ENCODE results near the gene ITGA11. TPM values are rescaled to one million over a fixed set of nuclear protein-coding genes. Genes with fewer than 3 reads are reported as not detected.
A peak's percentile ranks its signal among the peaks of the same experiment; 100 is the strongest.

ITGA11 gene
- total and polyA plus RNA-seq, 2 donors from 2014 or later = 3.4 to 11.1 TPM

DNA sequence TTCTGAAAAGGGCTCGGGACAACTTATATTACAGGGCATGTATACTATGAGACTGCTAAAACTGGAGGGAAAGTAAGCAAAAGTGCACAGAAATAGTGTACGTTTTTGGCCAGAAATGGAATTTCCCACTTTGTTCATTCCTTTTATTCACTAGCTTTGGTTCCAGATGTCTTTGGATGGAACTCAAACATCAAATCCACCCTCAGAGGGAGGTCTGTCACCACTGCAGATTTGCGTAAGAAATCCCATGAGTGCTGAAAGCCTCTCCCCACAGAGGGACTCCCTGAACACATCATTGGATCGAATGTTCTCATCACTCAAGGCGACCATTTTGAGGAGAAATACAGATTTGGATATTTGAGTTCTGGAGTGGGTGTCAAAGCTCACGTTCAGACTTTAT, 82.8 kb downstream of the ITGA11 start:
- FAIRE-seq (no peak), DNase-seq (no peak)
- no peak overlapping the region for H3K27ac ChIP-seq (ENCODE audit: low read depth in 2 of 2, low read length in 2 of 2)
- TF ChIP-seq, protein P1, sequence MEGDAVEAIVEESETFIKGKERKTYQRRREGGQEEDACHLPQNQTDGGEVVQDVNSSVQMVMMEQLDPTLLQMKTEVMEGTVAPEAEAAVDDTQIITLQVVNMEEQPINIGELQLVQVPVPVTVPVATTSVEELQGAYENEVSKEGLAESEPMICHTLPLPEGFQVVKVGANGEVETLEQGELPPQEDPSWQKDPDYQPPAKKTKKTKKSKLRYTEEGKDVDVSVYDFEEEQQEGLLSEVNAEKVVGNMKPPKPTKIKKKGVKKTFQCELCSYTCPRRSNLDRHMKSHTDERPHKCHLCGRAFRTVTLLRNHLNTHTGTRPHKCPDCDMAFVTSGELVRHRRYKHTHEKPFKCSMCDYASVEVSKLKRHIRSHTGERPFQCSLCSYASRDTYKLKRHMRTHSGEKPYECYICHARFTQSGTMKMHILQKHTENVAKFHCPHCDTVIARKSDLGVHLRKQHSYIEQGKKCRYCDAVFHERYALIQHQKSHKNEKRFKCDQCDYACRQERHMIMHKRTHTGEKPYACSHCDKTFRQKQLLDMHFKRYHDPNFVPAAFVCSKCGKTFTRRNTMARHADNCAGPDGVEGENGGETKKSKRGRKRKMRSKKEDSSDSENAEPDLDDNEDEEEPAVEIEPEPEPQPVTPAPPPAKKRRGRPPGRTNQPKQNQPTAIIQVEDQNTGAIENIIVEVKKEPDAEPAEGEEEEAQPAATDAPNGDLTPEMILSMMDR (IDR thresholded peaks at IDR 0.05; ENCODE audit: borderline replicate concordance, extremely low read depth, insufficient read depth) = no peak
- no peak overlapping the region for H3K9ac ChIP-seq (ENCODE audit: low read length in 3 of 3)
- H3K4me1 ChIP-seq (ENCODE audit: control insufficient read depth in 2 of 3, insufficient read depth in 2 of 3, low read depth in 1 of 3, low read length in 3 of 3) = peaks cover 0 to 3% (median 2%) of the 10 kb centered on the region in 3 donors
- intact Hi-C loops (cut with DNase I) = no loop called here
- H3K36me3 ChIP-seq (ENCODE audit: control insufficient read depth in 2 of 3, insufficient read depth in 3 of 3, low read length in 3 of 3) = no peaks in the 10 kb centered on the region
- H3K27me3 ChIP-seq (ENCODE audit: control insufficient read depth, insufficient read depth, low read length) = no peaks in the 10 kb centered on the region
- no peak overlapping the region for H3K4me3 ChIP-seq (ENCODE audit: low read length in 3 of 3)
- no peaks in the 10 kb centered on the region for H3K9me3 ChIP-seq (ENCODE audit: control insufficient read depth in 2 of 3, insufficient read depth in 1 of 3, low read length in 3 of 3)

DNA sequence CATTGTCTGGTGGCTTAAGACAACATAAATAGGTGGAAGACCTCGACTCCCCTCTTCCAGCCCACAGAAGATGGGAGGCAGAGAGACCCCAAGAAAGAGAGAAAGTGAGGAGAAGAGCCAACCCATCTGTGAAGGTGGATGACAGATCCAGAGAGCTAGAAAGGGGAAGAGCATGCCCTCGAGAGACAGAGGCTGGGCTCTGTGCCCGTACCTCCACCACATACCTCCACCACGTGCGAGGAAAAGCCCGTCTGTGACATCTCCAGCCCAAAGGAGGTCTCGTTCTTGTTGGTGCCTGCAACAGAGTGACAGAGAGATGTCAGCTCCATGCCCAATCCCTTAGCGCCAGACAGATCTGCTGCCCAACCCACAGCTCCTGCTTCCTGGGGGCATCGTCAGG, 83.4 kb downstream of the ITGA11 start:
- H3K4me1 ChIP-seq (ENCODE audit: control insufficient read depth in 2 of 3, insufficient read depth in 2 of 3, low read depth in 1 of 3, low read length in 3 of 3) = peaks cover 0 to 3% (median 2%) of the 10 kb centered on the region in 3 donors
- intact Hi-C loops (cut with DNase I) = no loop called here
- H3K4me3 ChIP-seq (ENCODE audit: low read length in 3 of 3) = no peak overlapping the region
- H3K9me3 ChIP-seq (ENCODE audit: control insufficient read depth in 2 of 3, insufficient read depth in 1 of 3, low read length in 3 of 3) = no peaks in the 10 kb centered on the region
- no peak overlapping the region for H3K9ac ChIP-seq (ENCODE audit: low read length in 3 of 3)
- no peak overlapping the region for H3K27ac ChIP-seq (ENCODE audit: low read depth in 2 of 2, low read length in 2 of 2)
- DNase-seq = no peak
- TF ChIP-seq, protein P1 (IDR thresholded peaks at IDR 0.05; ENCODE audit: borderline replicate concordance, extremely low read depth, insufficient read depth) = no peak
- no peak for FAIRE-seq
- no peaks in the 10 kb centered on the region for H3K36me3 ChIP-seq (ENCODE audit: control insufficient read depth in 2 of 3, insufficient read depth in 3 of 3, low read length in 3 of 3)
- no peaks in the 10 kb centered on the region for H3K27me3 ChIP-seq (ENCODE audit: control insufficient read depth, insufficient read depth, low read length)

DNA sequence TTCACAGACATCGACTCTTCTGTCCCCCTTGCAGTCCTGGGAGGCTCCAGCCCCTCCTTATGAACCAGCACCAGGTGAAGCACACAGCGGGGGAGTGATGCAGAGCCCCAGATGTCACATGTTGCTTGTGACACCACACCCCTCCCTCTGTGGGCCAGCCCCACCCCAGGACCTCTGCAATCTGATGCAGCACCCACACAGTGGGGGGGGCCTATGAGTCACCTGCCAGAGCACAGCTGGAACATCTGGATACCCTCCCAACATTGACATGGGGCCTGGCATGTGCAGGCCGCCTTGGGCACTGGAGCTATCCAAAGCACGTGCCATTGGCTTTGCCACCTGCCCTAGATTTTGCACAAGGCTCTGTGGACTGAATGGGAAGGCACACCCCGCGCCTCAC, 83.9 kb downstream of the ITGA11 start:
- Histone ChIP-seq H3K9ac (ENCODE audit: low read length in 3 of 3) (no peak overlapping the region), H3K36me3 (ENCODE audit: control insufficient read depth in 2 of 3, insufficient read depth in 3 of 3, low read length in 3 of 3) (no peaks in the 10 kb centered on the region), H3K4me1 (ENCODE audit: control insufficient read depth in 2 of 3, insufficient read depth in 2 of 3, low read depth in 1 of 3, low read length in 3 of 3) (peaks cover 0 to 3% (median 2%) of the 10 kb centered on the region in 3 donors), H3K9me3 (ENCODE audit: control insufficient read depth in 2 of 3, insufficient read depth in 1 of 3, low read length in 3 of 3) (no peaks in the 10 kb centered on the region), H3K27ac (ENCODE audit: low read depth in 2 of 2, low read length in 2 of 2) (no peak overlapping the region), H3K4me3 (ENCODE audit: low read length in 3 of 3) (no peak overlapping the region), H3K27me3 (ENCODE audit: control insufficient read depth, insufficient read depth, low read length) (no peaks in the 10 kb centered on the region)
- intact Hi-C loops (cut with DNase I) = no loop called here
- DNase-seq (peak in 1 of 5 donors; percentile 68), FAIRE-seq (no peak)
- TF ChIP-seq, protein P1 (IDR thresholded peaks at IDR 0.05; ENCODE audit: borderline replicate concordance, extremely low read depth, insufficient read depth) = no peak

DNA sequence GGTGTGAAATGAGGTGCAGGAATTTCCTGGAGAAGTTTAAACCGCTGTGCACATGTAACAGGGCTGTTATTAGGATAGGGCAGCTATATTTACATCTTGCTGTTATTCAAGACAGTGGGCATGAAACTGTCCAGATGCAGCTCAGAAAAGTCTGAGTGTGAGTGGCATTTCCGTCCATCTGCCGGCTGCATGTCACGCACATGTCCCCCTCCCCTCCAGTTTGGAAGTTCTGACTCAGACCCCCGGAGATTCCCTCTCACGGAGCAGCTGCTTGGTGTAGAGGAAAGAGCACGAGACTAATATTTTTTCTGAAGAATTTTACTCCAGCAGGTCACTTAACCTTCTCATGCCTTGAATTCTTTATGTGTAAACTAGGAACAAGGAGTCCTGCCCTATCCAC, 84.6 kb downstream of the ITGA11 start:
- Histone ChIP-seq H3K4me1 (ENCODE audit: control insufficient read depth in 2 of 3, insufficient read depth in 2 of 3, low read depth in 1 of 3, low read length in 3 of 3) (peaks cover 3 to 5% (median 4%) of the 10 kb centered on the region in 3 donors), H3K9ac (ENCODE audit: low read length in 3 of 3) (no peak overlapping the region), H3K9me3 (ENCODE audit: control insufficient read depth in 2 of 3, insufficient read depth in 1 of 3, low read length in 3 of 3) (no peaks in the 10 kb centered on the region), H3K4me3 (ENCODE audit: low read length in 3 of 3) (no peak overlapping the region), H3K27ac (ENCODE audit: low read depth in 2 of 2, low read length in 2 of 2) (no peak overlapping the region), H3K27me3 (ENCODE audit: control insufficient read depth, insufficient read depth, low read length) (no peaks in the 10 kb centered on the region), H3K36me3 (ENCODE audit: control insufficient read depth in 2 of 3, insufficient read depth in 3 of 3, low read length in 3 of 3) (no peaks in the 10 kb centered on the region)
- intact Hi-C loops (cut with DNase I) = no loop called here
- FAIRE-seq (no peak), DNase-seq (peak in 1 of 5 donors; percentile 50)
- TF ChIP-seq, protein P1 (IDR thresholded peaks at IDR 0.05; ENCODE audit: borderline replicate concordance, extremely low read depth, insufficient read depth) = no peak

All from kidney (tissue), 14 donors.